SK-N-SH (cell line): Measurements from ENCODE around the gene GSTT2. TPM values are rescaled to one million over a fixed set of nuclear protein-coding genes. Genes with fewer than 3 reads are reported as not detected.
"Not testable (repeated sequence)": the region's sequence is repeated elsewhere in the genome, so short reads cannot be mapped to it uniquely, and the experiment has no call there.

ENCODE experiments used
- CTCF ChIA-PET: fragments of 300-600, 350-600 bp; formaldehyde crosslinking; extraction: SDS; loops from one replicate; lab custom pipeline; 2021; lab: Yijun Ruan, JAX
- POLR2A ChIA-PET: fragments of 350-600 bp; sonication (Branson Sonifier 250); formaldehyde crosslinking; extraction: SDS; loops from one replicate; lab custom pipeline; 2020; ENCODE audit warnings: antibody characterized with exemption, inconsistent platforms; lab: Yijun Ruan, JAX
- DNase-seq: peaks from one replicate; pipeline ENCODE4 v3.0.0; 2012
- H2AFZ ChIP-seq: fragments of 200-600 bp; sonication (generic); 2 replicates; pipeline ENCODE4 v1.8.1; 2016; ENCODE audit warnings: antibody characterized with exemption, mild to moderate bottlenecking, low read depth
- H3F3A ChIP-seq: fragments of 200-600 bp; sonication (generic); replicated peaks from 2 replicates; pipeline ENCODE3; 2016; ENCODE audit warnings: antibody characterized with exemption, mild to moderate bottlenecking; ENCODE audit not compliant: insufficient read depth
- H3K27ac ChIP-seq, 2 experiments: fragments of 200-500 bp in 1 of 2; fragments of 200-600 bp in 1 of 2; sonication (Bioruptor generic) in 1 of 2; sonication (generic), shearing (Covaris generic) in 1 of 2; 2 replicates each; pipeline versions ENCODE4 v1.5.1 to v1.6.1; 2014 to 2016; ENCODE audit warnings: low read depth in 2 of 2, inconsistent platforms in 1 of 2, low read length in 1 of 2, mild to moderate bottlenecking in 1 of 2, mixed read lengths in 1 of 2
- H3K27me3 ChIP-seq: fragments of 200-600 bp; sonication (generic), shearing (Covaris generic); 2 replicates; pipeline ENCODE4 v1.6.1; 2016; ENCODE audit warnings: mixed run types; ENCODE audit not compliant: insufficient read depth
- H3K36me3 ChIP-seq, 2 experiments: fragments of 200-500 bp in 1 of 2; fragments of 200-600 bp in 1 of 2; sonication (Bioruptor generic) in 1 of 2; sonication (generic) in 1 of 2; replicated peaks in 1 of 2; 2 replicates each; pipeline versions ENCODE3 to v1.5.1; 2014 to 2016; ENCODE audit warnings: low read length in 1 of 2, mild to moderate bottlenecking in 1 of 2; ENCODE audit not compliant: insufficient read depth in 2 of 2, control insufficient read depth in 1 of 2
- H3K4me1 ChIP-seq, 2 experiments: fragments of 200-500 bp in 1 of 2; fragments of 200-600 bp in 1 of 2; sonication (Bioruptor generic) in 1 of 2; sonication (generic), shearing (Covaris generic) in 1 of 2; 2 replicates each; pipeline versions ENCODE4 v1.5.1 to v1.6.1; 2014 to 2016; ENCODE audit warnings: low read depth in 1 of 2, low read length in 1 of 2, mixed run types in 1 of 2; ENCODE audit not compliant: insufficient read depth in 2 of 2, control insufficient read depth in 1 of 2
- H3K4me2 ChIP-seq: fragments of 200-600 bp; sonication (generic), shearing (Covaris generic); 2 replicates; pipeline ENCODE4 v1.6.1; 2017; ENCODE audit warnings: mixed run types
- H3K4me3 ChIP-seq, 2 experiments: fragments of 200-500 bp in 1 of 2; fragments of 200-600 bp in 1 of 2; sonication (Bioruptor generic) in 1 of 2; sonication (generic), shearing (Covaris generic) in 1 of 2; 2 replicates each; pipeline versions ENCODE4 v1.5.1 to v1.8.1; 2014 to 2016; ENCODE audit warnings: low read depth in 2 of 2, inconsistent platforms in 1 of 2, low read length in 1 of 2, mild to moderate bottlenecking in 1 of 2, mixed read lengths in 1 of 2, moderate library complexity in 1 of 2
- H3K79me2 ChIP-seq: fragments of 200-600 bp; sonication (generic); 2 replicates; pipeline ENCODE4 v1.8.1; 2017; ENCODE audit warnings: mild to moderate bottlenecking; ENCODE audit not compliant: insufficient read depth
- H3K9ac ChIP-seq: fragments of 200-600 bp; sonication (generic); 2 replicates; pipeline ENCODE4 v1.6.1; 2017; ENCODE audit warnings: mixed run types
- H3K9me2 ChIP-seq: fragments of 200-600 bp; sonication (generic); 2 replicates; pipeline ENCODE4 v1.6.1; 2017; ENCODE audit warnings: mixed run types
- H3K9me3 ChIP-seq: fragments of 200-600 bp; sonication (generic); 2 replicates; pipeline ENCODE4 v1.6.1; 2017; ENCODE audit warnings: mixed run types, mild to moderate bottlenecking, moderate library complexity
- H4K20me1 ChIP-seq: fragments of 200-600 bp; sonication (generic); 2 replicates; pipeline ENCODE4 v1.6.1; 2017; ENCODE audit warnings: mild to moderate bottlenecking, mixed run types; ENCODE audit not compliant: insufficient read depth
- CHD2 ChIP-seq: fragments of 150-350 bp; IDR thresholded peaks from 2 replicates; pipeline ENCODE4 v1.6.1; 2018; ENCODE audit warnings: low read length; ENCODE audit not compliant: partially characterized antibody
- CTCF ChIP-seq: fragments of 200-600 bp; sonication (generic); IDR thresholded peaks from 2 replicates; pipeline ENCODE4 v1.6.1; 2017; ENCODE audit warnings: antibody characterized with exemption, mild to moderate bottlenecking, moderate library complexity
- EZH2phosphoT487 ChIP-seq: fragments of 200-600 bp; sonication (generic); IDR thresholded peaks from 2 replicates; pipeline ENCODE4 v1.6.1; 2017; ENCODE audit warnings: low read depth, mixed run types, mild to moderate bottlenecking, antibody characterized with exemption, moderate library complexity, borderline replicate concordance
- FOXM1 ChIP-seq: IDR thresholded peaks from 2 replicates; pipeline ENCODE4 v1.4.0; 2012; ENCODE audit warnings: low read depth, mild to moderate bottlenecking
- GABPA ChIP-seq: IDR thresholded peaks from 2 replicates; pipeline ENCODE4 v1.4.0; 2012; ENCODE audit warnings: low read depth, mild to moderate bottlenecking
- GATA2 ChIP-seq: sonication (generic); formaldehyde crosslinking; IDR thresholded peaks from 2 replicates; pipeline ENCODE4 v1.5.0; 2020; ENCODE audit warnings: mild to moderate bottlenecking, missing genetic modification reagents
- MAX ChIP-seq: IDR thresholded peaks from 2 replicates; pipeline ENCODE4 v1.4.0; 2012; ENCODE audit warnings: low read depth
- MXI1 ChIP-seq: IDR thresholded peaks from 2 replicates; pipeline ENCODE4 v1.6.1; 2012; ENCODE audit warnings: mild to moderate bottlenecking, low read depth, low read length, improper control_type of control experiment
- NFIC ChIP-seq: IDR thresholded peaks from 2 replicates; pipeline ENCODE4 v1.4.0; 2012; ENCODE audit warnings: borderline replicate concordance
- NRF1 ChIP-seq: IDR thresholded peaks from 2 replicates; pipeline ENCODE4 v1.6.1; 2012; ENCODE audit warnings: low read depth, mild to moderate bottlenecking, low read length
- POLR2AphosphoS5 ChIP-seq: IDR thresholded peaks from 2 replicates; pipeline ENCODE4 v1.6.1; 2012; ENCODE audit warnings: low read depth, low read length
- RCOR1 ChIP-seq: fragments of 150-350 bp; IDR thresholded peaks from 2 replicates; pipeline ENCODE4 v1.6.1; 2017; ENCODE audit warnings: antibody characterized with exemption, low read length
- RFX5 ChIP-seq: IDR thresholded peaks from 2 replicates; pipeline ENCODE4 v1.6.1; 2012; ENCODE audit warnings: mild to moderate bottlenecking, improper control_type of control experiment, low read length
- YY1 ChIP-seq: IDR thresholded peaks from 2 replicates; pipeline ENCODE4 v1.4.0; 2012; ENCODE audit warnings: low read depth, mild to moderate bottlenecking
- WGBS: methylation state at CpG from one replicate; pipeline ENCODE4 v1.1.6; 2017; ENCODE audit warnings: low lambda C conversion rate; 5-methylcytosine and 5-hydroxymethylcytosine counted together
- polyA plus RNA-seq, 3 experiments: library from polyadenylated mRNA; depleted of rRNA; stranded (reverse); fragments of >200 nt; gene quantifications; 2 replicates each; pipeline ENCODE4 v1.2.3, GENCODE V29; 2012
- TF ChIP-seq, protein P1 (sequence below): fragments of 150-350 bp; IDR thresholded peaks from 2 replicates; pipeline ENCODE4 v1.6.1; 2017; ENCODE audit warnings: antibody characterized with exemption, low read length, low read depth, borderline replicate concordance
- TF ChIP-seq, protein P2 (sequence below): fragments of 150-350 bp; IDR thresholded peaks from 2 replicates; pipeline ENCODE4 v1.6.1; 2016; ENCODE audit warnings: mild to moderate bottlenecking, low read depth, low read length

The GSTT2 gene
- polyA plus RNA-seq (2012; rRNA removed) = 3.7 and 6.3 TPM in 2 replicates
- polyA plus RNA-seq (2012; cell fraction: cytosol; rRNA removed) = 1.1 and 1.5 TPM in 2 replicates
- polyA plus RNA-seq (2012; cell fraction: nucleus; rRNA removed) = 19.4 and 20.0 TPM in 2 replicates

- H3K9ac ChIP-seq, H4K20me1 ChIP-seq, H2AFZ ChIP-seq, H3K9me2 ChIP-seq, H3K27ac ChIP-seq, DNase-seq, H3F3A ChIP-seq, H3K36me3 ChIP-seq, H3K4me3 ChIP-seq, H3K79me2 ChIP-seq, POLR2A ChIA-PET, H3K9me3 ChIP-seq, H3K4me1 ChIP-seq, CTCF ChIA-PET, H3K4me2 ChIP-seq, H3K27me3 ChIP-seq: not testable (repeated sequence)
- WGBS = no CpG with 5 or more reads among the region's 41 CpGs
Measured at GRCh38 chr22:23979557-23980240, at the start of gene GSTT2. Gene GSTT2, plus strand, starts transcription at chr22:23980134.

DNA sequence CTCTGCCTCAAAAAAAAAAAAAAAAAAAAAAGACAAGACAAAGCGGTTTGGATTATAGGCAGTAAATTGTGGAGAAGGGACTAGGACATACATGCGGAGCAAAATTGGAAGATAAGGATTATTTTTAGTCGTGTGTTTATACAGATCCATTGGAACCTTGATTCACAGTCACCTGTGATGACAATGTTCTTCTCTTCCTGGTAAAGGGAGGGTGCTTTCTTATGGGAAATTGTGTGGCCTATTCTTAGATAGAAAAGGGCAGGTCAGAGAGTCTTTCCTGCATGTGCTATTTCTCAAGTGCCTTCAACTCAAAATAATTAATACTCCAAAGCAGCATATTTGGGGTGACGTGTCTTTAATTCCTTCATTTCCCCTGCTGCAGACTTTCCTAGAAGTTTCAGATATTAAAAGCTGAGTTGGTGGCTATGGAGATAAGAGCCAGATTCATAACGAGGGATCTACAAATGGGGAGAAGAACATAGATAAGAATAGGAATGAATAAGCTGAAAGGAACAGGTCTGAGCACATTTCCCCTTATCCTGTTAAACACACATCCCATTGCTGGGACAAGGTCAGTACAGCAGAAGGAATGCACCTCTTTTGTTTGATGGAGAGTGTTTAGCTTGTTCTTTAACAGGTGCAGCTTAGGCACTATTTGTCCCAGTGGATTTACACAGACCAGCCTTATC is 41.5 kb upstream of the GSTT2 start:
- TF ChIP-seq CHD2 (no peak), YY1 (no peak), MAX (no peak), GABPA (no peak), NRF1 (no peak), NFIC (no peak), MXI1 (no peak), EZH2phosphoT487 (no peak), FOXM1 (no peak), RFX5 (no peak), POLR2AphosphoS5 (no peak), GATA2 (CRISPR knock-in tag) (no peak), RCOR1 (no peak), CTCF (no peak)
- TF ChIP-seq, protein P1, sequence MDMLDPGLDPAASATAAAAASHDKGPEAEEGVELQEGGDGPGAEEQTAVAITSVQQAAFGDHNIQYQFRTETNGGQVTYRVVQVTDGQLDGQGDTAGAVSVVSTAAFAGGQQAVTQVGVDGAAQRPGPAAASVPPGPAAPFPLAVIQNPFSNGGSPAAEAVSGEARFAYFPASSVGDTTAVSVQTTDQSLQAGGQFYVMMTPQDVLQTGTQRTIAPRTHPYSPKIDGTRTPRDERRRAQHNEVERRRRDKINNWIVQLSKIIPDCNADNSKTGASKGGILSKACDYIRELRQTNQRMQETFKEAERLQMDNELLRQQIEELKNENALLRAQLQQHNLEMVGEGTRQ = no peak
- TF ChIP-seq, protein P2, sequence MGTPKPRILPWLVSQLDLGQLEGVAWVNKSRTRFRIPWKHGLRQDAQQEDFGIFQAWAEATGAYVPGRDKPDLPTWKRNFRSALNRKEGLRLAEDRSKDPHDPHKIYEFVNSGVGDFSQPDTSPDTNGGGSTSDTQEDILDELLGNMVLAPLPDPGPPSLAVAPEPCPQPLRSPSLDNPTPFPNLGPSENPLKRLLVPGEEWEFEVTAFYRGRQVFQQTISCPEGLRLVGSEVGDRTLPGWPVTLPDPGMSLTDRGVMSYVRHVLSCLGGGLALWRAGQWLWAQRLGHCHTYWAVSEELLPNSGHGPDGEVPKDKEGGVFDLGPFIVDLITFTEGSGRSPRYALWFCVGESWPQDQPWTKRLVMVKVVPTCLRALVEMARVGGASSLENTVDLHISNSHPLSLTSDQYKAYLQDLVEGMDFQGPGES = no peak
- Histone ChIP-seq H4K20me1 (no peaks in the 10 kb centered on the region), H3K9ac (no peak overlapping the region), H3K4me1 (no peaks in the 10 kb centered on the region; a peak in 1 of 4 replicates), H3K9me2 (no peaks in the 10 kb centered on the region), H3K27me3 (no peaks in the 10 kb centered on the region), H3K36me3 (no peaks in the 10 kb centered on the region), H3K79me2 (no peaks in the 10 kb centered on the region), H2AFZ (no peak overlapping the region), H3K4me2 (no peak overlapping the region), H3K4me3 (no peak overlapping the region), H3K9me3 (no peaks in the 10 kb centered on the region), H3K27ac (no peak overlapping the region), H3F3A (no peaks in the 10 kb centered on the region)
- WGBS = 76% methylated on average over 5 of the region's 5 CpGs
- ChIA-PET CTCF (interaction anchor here (1.0 kb wide), 1 partner anchor 18 kb away, joined by 3 read pairs; no protein-coding TSS in a partner anchor), POLR2A (no interaction called here)
- DNase-seq = no peak
